Neural cell (in vitro differentiated cells): ENCODE data around the gene SH3BGRL2. TPM values are rescaled to one million over a fixed set of nuclear protein-coding genes. Genes with fewer than 3 reads are reported as not detected.

Experiments
- H2AFZ ChIP-seq: fragments of 200-600, 300-800 bp; sonication (generic), shearing (Covaris generic); 2 replicates; pipeline ENCODE4 v1.6.0; 2014; ENCODE audit warnings: low read depth, mild to moderate bottlenecking, antibody characterized with exemption, low read length, moderate library complexity
- H3F3A ChIP-seq: fragments of 200-600 bp; shearing (Covaris generic); 2 replicates; pipeline ENCODE4 v1.6.1; 2016; ENCODE audit warnings: mild to moderate bottlenecking, moderate library complexity, mixed read lengths, antibody characterized with exemption, low read length; ENCODE audit not compliant: insufficient read depth, poor library complexity, severe bottlenecking
- H3K27ac ChIP-seq: fragments of 200-600, 300-800 bp; sonication (generic), shearing (Covaris generic); 2 replicates; pipeline ENCODE4 v1.5.1; 2014; ENCODE audit warnings: mild to moderate bottlenecking, low read length, moderate library complexity
- H3K27me3 ChIP-seq: fragments of 300-800, 200-600 bp; sonication (generic), shearing (Covaris generic); 2 replicates; pipeline ENCODE4 v1.6.0; 2014; ENCODE audit warnings: mild to moderate bottlenecking, low read depth, low read length, moderate library complexity; ENCODE audit not compliant: insufficient read depth
- H3K36me3 ChIP-seq: fragments of 300-800, 200-600 bp; sonication (generic), shearing (Covaris generic); 2 replicates; pipeline ENCODE4 v1.5.1; 2014; ENCODE audit warnings: mild to moderate bottlenecking, antibody characterized with exemption, low read length, moderate library complexity; ENCODE audit not compliant: insufficient read depth
- H3K4me2 ChIP-seq: fragments of 300-800, 200-600 bp; sonication (generic), shearing (Covaris generic); 2 replicates; pipeline ENCODE4 v1.6.0; 2014; ENCODE audit warnings: mild to moderate bottlenecking, low read length
- H3K4me3 ChIP-seq: fragments of 300-800, 200-600 bp; sonication (generic), shearing (Covaris generic); 2 replicates; pipeline ENCODE4 v1.5.1; 2014; ENCODE audit warnings: mild to moderate bottlenecking, low read length, moderate library complexity
- H3K79me2 ChIP-seq: fragments of 200-600 bp; shearing (Covaris generic); replicated peaks from 2 replicates; pipeline ENCODE4 v1.6.0; 2014; ENCODE audit warnings: mild to moderate bottlenecking, low read length, moderate library complexity; ENCODE audit not compliant: insufficient read depth
- H3K9ac ChIP-seq: fragments of 300-800, 200-600 bp; sonication (generic), shearing (Covaris generic); 2 replicates; pipeline ENCODE4 v1.6.1; 2016; ENCODE audit warnings: mild to moderate bottlenecking, low read length, mixed read lengths
- H3K9me2 ChIP-seq: fragments of 200-600 bp; shearing (Covaris generic); 2 replicates; pipeline ENCODE4 v1.6.1; 2016; ENCODE audit warnings: mild to moderate bottlenecking, low read length, mixed read lengths; ENCODE audit not compliant: insufficient read depth
- H3K9me3 ChIP-seq: fragments of 200-600, 300-800 bp; sonication (generic), shearing (Covaris generic); 2 replicates; pipeline ENCODE4 v1.6.1; 2016; ENCODE audit warnings: mild to moderate bottlenecking, mixed run types, low read length, moderate library complexity, mixed read lengths
- H4K20me1 ChIP-seq: fragments of 200-600 bp; shearing (Covaris generic); 2 replicates; pipeline ENCODE4 v1.6.1; 2016; ENCODE audit warnings: mild to moderate bottlenecking, mixed run types; ENCODE audit not compliant: insufficient read depth
- EP300 ChIP-seq: fragments of 450-650 bp; conservative IDR thresholded peaks from 2 replicates; pipeline ENCODE4 v1.6.1; 2014; ENCODE audit warnings: antibody characterized with exemption, mild to moderate bottlenecking, moderate library complexity; ENCODE audit not compliant: poor library complexity, severe bottlenecking
- EZH2 ChIP-seq: fragments of 200-600, 300-800 bp; shearing (Covaris generic), sonication (generic); IDR thresholded peaks from 2 replicates; pipeline ENCODE4 v1.6.1; 2014; ENCODE audit warnings: antibody characterized with exemption, low read length, borderline replicate concordance, mild to moderate bottlenecking; ENCODE audit not compliant: insufficient read depth, poor library complexity, severe bottlenecking
- MXI1 ChIP-seq: fragments of 450-650 bp; conservative IDR thresholded peaks from 2 replicates; pipeline ENCODE4 v1.6.1; 2014; ENCODE audit warnings: antibody characterized with exemption, mild to moderate bottlenecking; ENCODE audit not compliant: poor library complexity, severe bottlenecking
- POLR2AphosphoS5 ChIP-seq: IDR thresholded peaks from 2 replicates; pipeline ENCODE4 v1.6.1; 2012
- RAD21 ChIP-seq: fragments of 450-650 bp; conservative IDR thresholded peaks from 2 replicates; pipeline ENCODE4 v1.6.1; 2014; ENCODE audit warnings: antibody characterized with exemption, mild to moderate bottlenecking, moderate library complexity
- SMC3 ChIP-seq: fragments of 450-650 bp; conservative IDR thresholded peaks from 2 replicates; pipeline ENCODE4 v1.6.1; 2014; ENCODE audit warnings: antibody characterized with exemption, mild to moderate bottlenecking, moderate library complexity; ENCODE audit not compliant: poor library complexity
- TAF1 ChIP-seq: IDR thresholded peaks from 2 replicates; pipeline ENCODE4 v1.6.1; 2012; ENCODE audit warnings: low read depth
- polyA plus RNA-seq: library from polyadenylated mRNA; depleted of rRNA; stranded (reverse); fragments of >200 nt; gene quantifications from 2 replicates; pipeline ENCODE4 v1.2.3, GENCODE V29; 2014
- TF ChIP-seq, protein P1 (sequence below): fragments of 450-650 bp; IDR thresholded peaks from 2 replicates; pipeline ENCODE4 v1.5.1; 2014; ENCODE audit warnings: antibody characterized with exemption, mild to moderate bottlenecking, moderate library complexity; ENCODE audit not compliant: poor library complexity, severe bottlenecking
- TF ChIP-seq, protein P2 (sequence below): IDR thresholded peaks from 2 replicates; pipeline ENCODE4 v1.6.1; 2012; ENCODE audit warnings: borderline replicate concordance

Gene SH3BGRL2
- polyA plus RNA-seq, 1 donor from 2014 or later: 25.3 TPM

DNA sequence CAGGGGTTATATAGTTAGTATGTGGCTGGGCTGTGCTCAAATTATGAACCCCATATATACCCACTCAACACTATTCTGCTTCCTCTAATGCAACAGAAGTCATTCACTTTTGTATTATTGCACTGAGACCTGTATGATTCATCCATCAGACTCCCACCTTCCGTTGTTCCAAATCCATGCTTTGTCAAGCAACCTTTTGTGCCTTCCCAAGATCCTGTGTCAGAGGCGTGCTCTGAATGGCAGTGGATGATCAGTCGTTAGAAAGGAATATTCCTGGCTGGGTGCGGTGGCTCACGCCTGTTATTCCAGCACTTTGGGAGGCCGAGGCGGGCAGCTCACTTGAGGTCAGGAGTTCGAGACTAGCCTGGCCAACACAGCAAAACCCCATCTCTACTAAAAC is 103.2 kb downstream of the SH3BGRL2 start:
- no peaks in the 10 kb centered on the region for H4K20me1 ChIP-seq
- no peaks in the 10 kb centered on the region for H3K9me2 ChIP-seq
- H3K27ac ChIP-seq: no peak overlapping the region
- H2AFZ ChIP-seq: no peak overlapping the region
- TF ChIP-seq TAF1 (no peak), EZH2 (no peak), EP300 (no peak), MXI1 (no peak), RAD21 (no peak), POLR2AphosphoS5 (no peak)
- TF ChIP-seq, protein P1, sequence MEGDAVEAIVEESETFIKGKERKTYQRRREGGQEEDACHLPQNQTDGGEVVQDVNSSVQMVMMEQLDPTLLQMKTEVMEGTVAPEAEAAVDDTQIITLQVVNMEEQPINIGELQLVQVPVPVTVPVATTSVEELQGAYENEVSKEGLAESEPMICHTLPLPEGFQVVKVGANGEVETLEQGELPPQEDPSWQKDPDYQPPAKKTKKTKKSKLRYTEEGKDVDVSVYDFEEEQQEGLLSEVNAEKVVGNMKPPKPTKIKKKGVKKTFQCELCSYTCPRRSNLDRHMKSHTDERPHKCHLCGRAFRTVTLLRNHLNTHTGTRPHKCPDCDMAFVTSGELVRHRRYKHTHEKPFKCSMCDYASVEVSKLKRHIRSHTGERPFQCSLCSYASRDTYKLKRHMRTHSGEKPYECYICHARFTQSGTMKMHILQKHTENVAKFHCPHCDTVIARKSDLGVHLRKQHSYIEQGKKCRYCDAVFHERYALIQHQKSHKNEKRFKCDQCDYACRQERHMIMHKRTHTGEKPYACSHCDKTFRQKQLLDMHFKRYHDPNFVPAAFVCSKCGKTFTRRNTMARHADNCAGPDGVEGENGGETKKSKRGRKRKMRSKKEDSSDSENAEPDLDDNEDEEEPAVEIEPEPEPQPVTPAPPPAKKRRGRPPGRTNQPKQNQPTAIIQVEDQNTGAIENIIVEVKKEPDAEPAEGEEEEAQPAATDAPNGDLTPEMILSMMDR: no peak
- no peak overlapping the region for H3K9ac ChIP-seq
- H3K27me3 ChIP-seq: no peaks in the 10 kb centered on the region
- no peaks in the 10 kb centered on the region for H3K79me2 ChIP-seq
- no peaks in the 10 kb centered on the region for H3F3A ChIP-seq
- no peaks in the 10 kb centered on the region for H3K36me3 ChIP-seq
- no peak overlapping the region for H3K4me3 ChIP-seq
- no peaks in the 10 kb centered on the region for H3K9me3 ChIP-seq
- no peak overlapping the region for H3K4me2 ChIP-seq

GRCh38 chr6:79735183-79735582 is 104.1 kb downstream of the SH3BGRL2 start:
- Histone ChIP-seq H3K27me3 (no peaks in the 10 kb centered on the region), H3F3A (no peaks in the 10 kb centered on the region), H4K20me1 (no peaks in the 10 kb centered on the region), H3K9ac (no peak overlapping the region), H3K4me3 (no peak overlapping the region), H3K79me2 (no peaks in the 10 kb centered on the region), H3K27ac (no peak overlapping the region), H3K9me2 (no peaks in the 10 kb centered on the region), H3K4me2 (no peak overlapping the region), H3K36me3 (no peaks in the 10 kb centered on the region), H2AFZ (no peak overlapping the region), H3K9me3 (no peaks in the 10 kb centered on the region)
- TF ChIP-seq SMC3 (no peak), MXI1 (no peak), RAD21 (no peak), EP300 (no peak), POLR2AphosphoS5 (no peak)
- TF ChIP-seq, protein P1: no peak

DNA sequence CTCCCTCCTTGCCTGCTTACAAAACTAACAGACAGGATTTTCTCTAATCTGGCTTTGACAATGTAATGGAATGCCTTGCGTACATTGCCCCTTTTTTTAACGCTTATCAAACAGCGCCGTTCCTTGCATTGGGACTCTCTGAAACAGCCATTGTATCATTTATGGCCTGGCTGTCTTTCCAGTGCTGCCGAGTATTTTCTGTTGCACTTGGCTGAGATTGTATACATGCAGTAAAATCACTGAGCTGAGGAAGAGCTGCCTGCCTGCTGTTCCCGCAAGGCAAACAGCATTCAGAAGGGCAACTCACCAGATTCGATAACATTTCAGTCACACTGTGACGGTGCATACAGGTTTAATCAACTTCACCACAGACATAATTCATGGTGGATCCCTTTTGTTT is 106.0 kb downstream of the SH3BGRL2 start:
- no peak overlapping the region for H3K9ac ChIP-seq
- TF ChIP-seq SMC3 (no peak), MXI1 (no peak), EP300 (no peak), TAF1 (no peak), EZH2 (no peak), RAD21 (no peak)
- TF ChIP-seq, protein P2, sequence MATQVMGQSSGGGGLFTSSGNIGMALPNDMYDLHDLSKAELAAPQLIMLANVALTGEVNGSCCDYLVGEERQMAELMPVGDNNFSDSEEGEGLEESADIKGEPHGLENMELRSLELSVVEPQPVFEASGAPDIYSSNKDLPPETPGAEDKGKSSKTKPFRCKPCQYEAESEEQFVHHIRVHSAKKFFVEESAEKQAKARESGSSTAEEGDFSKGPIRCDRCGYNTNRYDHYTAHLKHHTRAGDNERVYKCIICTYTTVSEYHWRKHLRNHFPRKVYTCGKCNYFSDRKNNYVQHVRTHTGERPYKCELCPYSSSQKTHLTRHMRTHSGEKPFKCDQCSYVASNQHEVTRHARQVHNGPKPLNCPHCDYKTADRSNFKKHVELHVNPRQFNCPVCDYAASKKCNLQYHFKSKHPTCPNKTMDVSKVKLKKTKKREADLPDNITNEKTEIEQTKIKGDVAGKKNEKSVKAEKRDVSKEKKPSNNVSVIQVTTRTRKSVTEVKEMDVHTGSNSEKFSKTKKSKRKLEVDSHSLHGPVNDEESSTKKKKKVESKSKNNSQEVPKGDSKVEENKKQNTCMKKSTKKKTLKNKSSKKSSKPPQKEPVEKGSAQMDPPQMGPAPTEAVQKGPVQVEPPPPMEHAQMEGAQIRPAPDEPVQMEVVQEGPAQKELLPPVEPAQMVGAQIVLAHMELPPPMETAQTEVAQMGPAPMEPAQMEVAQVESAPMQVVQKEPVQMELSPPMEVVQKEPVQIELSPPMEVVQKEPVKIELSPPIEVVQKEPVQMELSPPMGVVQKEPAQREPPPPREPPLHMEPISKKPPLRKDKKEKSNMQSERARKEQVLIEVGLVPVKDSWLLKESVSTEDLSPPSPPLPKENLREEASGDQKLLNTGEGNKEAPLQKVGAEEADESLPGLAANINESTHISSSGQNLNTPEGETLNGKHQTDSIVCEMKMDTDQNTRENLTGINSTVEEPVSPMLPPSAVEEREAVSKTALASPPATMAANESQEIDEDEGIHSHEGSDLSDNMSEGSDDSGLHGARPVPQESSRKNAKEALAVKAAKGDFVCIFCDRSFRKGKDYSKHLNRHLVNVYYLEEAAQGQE: no peak
- H2AFZ ChIP-seq: no peak overlapping the region

More for the DNA sequence above, 106.0 kb downstream of the SH3BGRL2 start:
- Histone ChIP-seq H3F3A (no peaks in the 10 kb centered on the region), H3K27me3 (no peaks in the 10 kb centered on the region), H3K4me2 (no peak overlapping the region), H4K20me1 (no peaks in the 10 kb centered on the region), H3K36me3 (no peaks in the 10 kb centered on the region), H3K79me2 (no peaks in the 10 kb centered on the region), H3K27ac (no peak overlapping the region), H3K9me2 (no peaks in the 10 kb centered on the region), H3K4me3 (no peak overlapping the region), H3K9me3 (no peaks in the 10 kb centered on the region)
